ENCODE results near the gene INSYN1.

INSYN1 gene

DNA sequence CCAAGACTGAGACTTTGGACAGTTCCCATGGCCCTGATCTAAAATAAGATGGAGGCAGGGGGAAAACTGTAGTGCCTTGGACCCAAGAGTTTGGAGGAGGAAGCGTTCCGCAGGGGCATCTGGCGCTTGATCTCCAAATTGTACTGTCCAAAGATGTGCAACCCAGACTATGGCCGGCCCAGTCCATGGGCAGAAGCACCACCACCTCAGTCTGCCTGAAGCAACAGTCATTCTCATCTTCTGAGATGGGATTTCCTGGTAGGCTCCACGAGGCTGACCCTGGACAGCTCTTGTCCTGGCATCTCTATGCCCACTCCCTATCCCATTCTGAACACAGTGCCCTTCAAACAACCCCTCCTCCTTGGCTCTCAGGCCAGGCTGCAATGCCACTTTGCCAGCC is 3.6 kb downstream of the INSYN1 start:
- no peaks in the 10 kb centered on the region for H3K9me3 ChIP-seq (ENCODE audit: insufficient read depth, low read length)
- no peaks in the 10 kb centered on the region for H4K20me1 ChIP-seq (ENCODE audit: low read depth, low read length)
- no peaks in the 10 kb centered on the region for H3F3A ChIP-seq (ENCODE audit: insufficient read depth)
- H3K4me2 ChIP-seq (ENCODE audit: low read depth, low read length, poor library complexity, severe bottlenecking) = no peak overlapping the region
- H3K9me2 ChIP-seq (replicated peaks; ENCODE audit: insufficient read depth, low read length) = no peaks in the 10 kb centered on the region
- H3K36me3 ChIP-seq (ENCODE audit: low read length) = no peaks in the 10 kb centered on the region
- H3K27ac ChIP-seq (ENCODE audit: low read depth, low read length) = no peak overlapping the region
- H2AFZ ChIP-seq (ENCODE audit: low read depth, low read length, severe bottlenecking) = no peak overlapping the region
- H3K27me3 ChIP-seq (ENCODE audit: low read length) = no peaks in the 10 kb centered on the region
- H3K4me3 ChIP-seq (ENCODE audit: insufficient read depth, low read length, poor library complexity, severe bottlenecking) = no peak overlapping the region
- TF ChIP-seq, protein P1, sequence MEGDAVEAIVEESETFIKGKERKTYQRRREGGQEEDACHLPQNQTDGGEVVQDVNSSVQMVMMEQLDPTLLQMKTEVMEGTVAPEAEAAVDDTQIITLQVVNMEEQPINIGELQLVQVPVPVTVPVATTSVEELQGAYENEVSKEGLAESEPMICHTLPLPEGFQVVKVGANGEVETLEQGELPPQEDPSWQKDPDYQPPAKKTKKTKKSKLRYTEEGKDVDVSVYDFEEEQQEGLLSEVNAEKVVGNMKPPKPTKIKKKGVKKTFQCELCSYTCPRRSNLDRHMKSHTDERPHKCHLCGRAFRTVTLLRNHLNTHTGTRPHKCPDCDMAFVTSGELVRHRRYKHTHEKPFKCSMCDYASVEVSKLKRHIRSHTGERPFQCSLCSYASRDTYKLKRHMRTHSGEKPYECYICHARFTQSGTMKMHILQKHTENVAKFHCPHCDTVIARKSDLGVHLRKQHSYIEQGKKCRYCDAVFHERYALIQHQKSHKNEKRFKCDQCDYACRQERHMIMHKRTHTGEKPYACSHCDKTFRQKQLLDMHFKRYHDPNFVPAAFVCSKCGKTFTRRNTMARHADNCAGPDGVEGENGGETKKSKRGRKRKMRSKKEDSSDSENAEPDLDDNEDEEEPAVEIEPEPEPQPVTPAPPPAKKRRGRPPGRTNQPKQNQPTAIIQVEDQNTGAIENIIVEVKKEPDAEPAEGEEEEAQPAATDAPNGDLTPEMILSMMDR (IDR thresholded peaks at IDR 0.05; ENCODE audit: insufficient read depth, low read length, poor library complexity, severe bottlenecking) = no peak
- TF ChIP-seq EZH2phosphoT487 (conservative IDR thresholded peaks at IDR 0.05; ENCODE audit: low read length) = no peak
- H3K9ac ChIP-seq (ENCODE audit: low read length) = no peak overlapping the region
- no peaks in the 10 kb centered on the region for H3K79me2 ChIP-seq (ENCODE audit: insufficient read depth, low read length)

DNA sequence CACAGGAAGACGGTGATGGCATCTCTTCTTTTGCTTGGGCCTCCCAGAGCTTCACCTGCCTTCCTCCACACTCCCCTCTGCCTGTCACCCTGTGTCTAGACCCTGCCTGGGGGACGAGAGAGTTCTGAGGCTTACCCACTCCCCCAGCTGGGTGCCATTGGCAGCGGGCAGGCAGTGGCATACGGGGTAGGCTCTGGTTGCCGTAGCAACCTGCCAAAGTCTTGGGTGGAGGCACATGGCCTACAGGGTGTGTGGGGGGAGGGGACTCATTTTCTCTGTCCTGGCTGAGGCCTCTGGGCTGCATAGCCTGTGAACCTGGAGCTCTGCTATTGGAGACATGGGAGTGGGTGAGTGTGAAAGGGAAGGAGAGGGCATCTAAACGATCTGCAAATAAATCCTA is 4.4 kb downstream of the INSYN1 start:
- Histone ChIP-seq H4K20me1 (ENCODE audit: low read depth, low read length) (no peaks in the 10 kb centered on the region), H3K36me3 (ENCODE audit: low read length) (no peaks in the 10 kb centered on the region), H2AFZ (ENCODE audit: low read depth, low read length, severe bottlenecking) (no peak overlapping the region), H3K4me2 (ENCODE audit: low read depth, low read length, poor library complexity, severe bottlenecking) (no peak overlapping the region), H3K27ac (ENCODE audit: low read depth, low read length) (no peak overlapping the region), H3K9me2 (replicated peaks; ENCODE audit: insufficient read depth, low read length) (no peaks in the 10 kb centered on the region), H3F3A (ENCODE audit: insufficient read depth) (no peaks in the 10 kb centered on the region), H3K4me3 (ENCODE audit: insufficient read depth, low read length, poor library complexity, severe bottlenecking) (no peak overlapping the region), H3K9me3 (ENCODE audit: insufficient read depth, low read length) (no peaks in the 10 kb centered on the region), H3K9ac (ENCODE audit: low read length) (no peak overlapping the region), H3K27me3 (ENCODE audit: low read length) (no peaks in the 10 kb centered on the region), H3K79me2 (ENCODE audit: insufficient read depth, low read length) (no peaks in the 10 kb centered on the region)
- TF ChIP-seq, protein P1 (IDR thresholded peaks at IDR 0.05; ENCODE audit: insufficient read depth, low read length, poor library complexity, severe bottlenecking) = no peak
- no peak for TF ChIP-seq EZH2phosphoT487 (conservative IDR thresholded peaks at IDR 0.05; ENCODE audit: low read length)

DNA sequence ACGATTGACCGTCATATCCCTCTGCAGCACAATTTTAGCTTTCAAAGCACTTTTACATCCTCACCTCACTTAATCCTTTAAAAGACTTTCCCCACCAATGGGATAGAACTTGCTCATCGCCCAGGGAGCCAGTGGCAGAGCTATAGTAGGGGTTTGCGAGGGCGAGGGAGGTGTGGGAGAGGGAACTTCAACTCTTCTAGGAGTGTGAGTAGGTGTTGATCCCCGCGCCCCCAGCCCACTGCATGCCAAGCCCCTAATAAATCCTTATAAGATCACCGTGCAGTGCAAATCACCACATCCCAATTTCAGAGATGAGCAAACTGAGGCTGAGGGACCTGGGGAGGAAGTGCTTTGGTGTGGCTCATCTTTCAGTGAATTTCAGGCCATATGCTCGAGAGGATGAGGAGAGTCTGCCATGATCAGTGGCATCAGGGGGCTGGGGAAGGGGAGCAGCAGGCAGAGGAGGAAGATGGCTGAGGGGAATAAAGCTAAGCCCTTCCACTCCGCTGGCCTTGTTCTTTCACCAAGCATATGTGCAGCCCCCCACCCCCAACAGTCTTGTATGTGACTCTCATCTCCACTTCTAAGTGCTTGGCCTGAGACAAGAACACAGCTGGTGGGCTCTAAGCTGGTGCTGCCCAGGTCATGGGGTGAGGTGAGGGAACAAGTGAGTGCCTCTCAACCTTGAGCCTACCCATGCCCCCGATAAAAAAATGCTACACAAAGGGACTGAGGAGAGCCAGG is 5.1 kb downstream of the INSYN1 start:
- no peak overlapping the region for H2AFZ ChIP-seq (ENCODE audit: low read depth, low read length, severe bottlenecking)
- no peaks in the 10 kb centered on the region for H3K9me3 ChIP-seq (ENCODE audit: insufficient read depth, low read length)
- H3K4me2 ChIP-seq (ENCODE audit: low read depth, low read length, poor library complexity, severe bottlenecking) = no peak overlapping the region
- H3K9ac ChIP-seq (ENCODE audit: low read length) = no peak overlapping the region
- H4K20me1 ChIP-seq (ENCODE audit: low read depth, low read length) = no peaks in the 10 kb centered on the region
- H3K9me2 ChIP-seq (replicated peaks; ENCODE audit: insufficient read depth, low read length) = no peaks in the 10 kb centered on the region
- no peak overlapping the region for H3K27ac ChIP-seq (ENCODE audit: low read depth, low read length)
- no peaks in the 10 kb centered on the region for H3K27me3 ChIP-seq (ENCODE audit: low read length)
- H3K79me2 ChIP-seq (ENCODE audit: insufficient read depth, low read length) = no peaks in the 10 kb centered on the region
- H3F3A ChIP-seq (ENCODE audit: insufficient read depth) = no peaks in the 10 kb centered on the region
- no peak overlapping the region for H3K4me3 ChIP-seq (ENCODE audit: insufficient read depth, low read length, poor library complexity, severe bottlenecking)
- no peak for TF ChIP-seq EZH2phosphoT487 (conservative IDR thresholded peaks at IDR 0.05; ENCODE audit: low read length)
- TF ChIP-seq, protein P1 (IDR thresholded peaks at IDR 0.05; ENCODE audit: insufficient read depth, low read length, poor library complexity, severe bottlenecking) = no peak
- H3K36me3 ChIP-seq (ENCODE audit: low read length) = no peaks in the 10 kb centered on the region
